NT2/D1 (cell line): ENCODE measurements around the gene LCORL.

Experiments
- DNase-seq: peaks from one replicate; pipeline ENCODE4 v3.0.0-alpha.2; 2011; ENCODE audit warnings: low read depth, low spot score
- H3K27me3 ChIP-seq: 2 replicates; pipeline ENCODE4 v1.6.0; 2011; ENCODE audit warnings: mild to moderate bottlenecking; ENCODE audit not compliant: insufficient read length, insufficient read depth
- H3K36me3 ChIP-seq: 2 replicates; pipeline ENCODE4 v1.6.1; 2011; ENCODE audit warnings: mild to moderate bottlenecking, low read length, mixed read lengths; ENCODE audit not compliant: insufficient read depth, insufficient read length
- H3K4me1 ChIP-seq: 2 replicates; pipeline ENCODE4 v1.5.1; 2011; ENCODE audit not compliant: insufficient read depth, insufficient read length
- H3K4me3 ChIP-seq: 2 replicates; pipeline ENCODE4 v1.5.1; 2011; ENCODE audit warnings: low read depth; ENCODE audit not compliant: insufficient read length
- H3K9ac ChIP-seq: 2 replicates; pipeline ENCODE4 v1.6.0; 2011; ENCODE audit warnings: low read depth; ENCODE audit not compliant: insufficient read length
- H3K9me3 ChIP-seq: 2 replicates; pipeline ENCODE4 v1.5.1; 2011; ENCODE audit warnings: mild to moderate bottlenecking, low read length; ENCODE audit not compliant: insufficient read depth
- SUZ12 ChIP-seq: IDR thresholded peaks from 2 replicates; pipeline ENCODE4 v1.6.1; 2011; ENCODE audit not compliant: insufficient read length, insufficient read depth; ENCODE audit errors: extremely low read depth
- YY1 ChIP-seq: IDR thresholded peaks from 2 replicates; pipeline ENCODE4 v1.6.1; 2011; ENCODE audit not compliant: insufficient read length, insufficient read depth
- ZNF274 ChIP-seq: IDR thresholded peaks from 2 replicates; pipeline ENCODE4 v1.6.1; 2011; ENCODE audit warnings: mild to moderate bottlenecking, low read depth, low read length

Gene LCORL

GRCh38 chr4:17911608-17912007, 109.9 kb downstream of the LCORL start:
- TF ChIP-seq ZNF274: no peak
- no peak for TF ChIP-seq SUZ12
- no peak for TF ChIP-seq YY1
- H3K4me1 ChIP-seq: no peaks in the 10 kb centered on the region
- H3K36me3 ChIP-seq: peaks cover 17% of the 10 kb centered on the region
- no peaks in the 10 kb centered on the region for H3K27me3 ChIP-seq
- no peaks in the 10 kb centered on the region for H3K9me3 ChIP-seq
- DNase-seq: no peak
- H3K9ac ChIP-seq: no peak overlapping the region
- no peak overlapping the region for H3K4me3 ChIP-seq

- TF ChIP-seq ZNF274 (no peak), YY1 (no peak), SUZ12 (no peak)
- Histone ChIP-seq H3K9me3 (no peaks in the 10 kb centered on the region), H3K4me3 (no peak overlapping the region), H3K4me1 (no peaks in the 10 kb centered on the region), H3K9ac (no peak overlapping the region), H3K36me3 (no peaks in the 10 kb centered on the region), H3K27me3 (no peaks in the 10 kb centered on the region)
- DNase-seq: no peak
Observed at GRCh38 chr4:17898553-17899055, 123.0 kb downstream of the LCORL start.

- Histone ChIP-seq H3K9me3 (no peaks in the 10 kb centered on the region), H3K4me3 (no peak overlapping the region), H3K4me1 (no peaks in the 10 kb centered on the region), H3K9ac (no peak overlapping the region), H3K36me3 (no peaks in the 10 kb centered on the region), H3K27me3 (no peaks in the 10 kb centered on the region)
- TF ChIP-seq ZNF274 (no peak), SUZ12 (no peak), YY1 (no peak)
- no peak for DNase-seq
Observed at GRCh38 chr4:17895481-17895880, 126.1 kb downstream of the LCORL start.

GRCh38 chr4:17894421-17894820, 127.1 kb downstream of the LCORL start:
- H3K27me3 ChIP-seq: no peaks in the 10 kb centered on the region
- no peaks in the 10 kb centered on the region for H3K9me3 ChIP-seq
- DNase-seq: no peak
- H3K4me1 ChIP-seq: no peaks in the 10 kb centered on the region
- H3K4me3 ChIP-seq: no peak overlapping the region
- TF ChIP-seq YY1 (no peak), ZNF274 (no peak), SUZ12 (no peak)
- no peaks in the 10 kb centered on the region for H3K36me3 ChIP-seq
- no peak overlapping the region for H3K9ac ChIP-seq

GRCh38 chr4:17889692-17890091, 131.9 kb downstream of the LCORL start:
- H3K4me3 ChIP-seq: no peak overlapping the region
- DNase-seq: no peak
- H3K27me3 ChIP-seq: no peaks in the 10 kb centered on the region
- TF ChIP-seq ZNF274 (no peak), SUZ12 (no peak), YY1 (no peak)
- no peaks in the 10 kb centered on the region for H3K4me1 ChIP-seq
- H3K36me3 ChIP-seq: no peaks in the 10 kb centered on the region
- H3K9ac ChIP-seq: no peak overlapping the region
- no peaks in the 10 kb centered on the region for H3K9me3 ChIP-seq

- H3K9me3 ChIP-seq: no peaks in the 10 kb centered on the region
- H3K4me1 ChIP-seq: no peaks in the 10 kb centered on the region
- H3K4me3 ChIP-seq: no peak overlapping the region
- H3K9ac ChIP-seq: no peak overlapping the region
- no peak for TF ChIP-seq YY1
- TF ChIP-seq SUZ12: no peak
- no peak for TF ChIP-seq ZNF274
- no peak for DNase-seq
- no peaks in the 10 kb centered on the region for H3K27me3 ChIP-seq
- H3K36me3 ChIP-seq: no peaks in the 10 kb centered on the region
Observed at GRCh38 chr4:17884511-17884910, 137.0 kb downstream of the LCORL start.

- DNase-seq: no peak
- Histone ChIP-seq H3K4me1 (no peaks in the 10 kb centered on the region), H3K36me3 (no peaks in the 10 kb centered on the region), H3K9ac (no peak overlapping the region), H3K27me3 (no peaks in the 10 kb centered on the region), H3K4me3 (no peak overlapping the region), H3K9me3 (no peaks in the 10 kb centered on the region)
- TF ChIP-seq YY1 (no peak), SUZ12 (no peak), ZNF274 (no peak)
Observed at GRCh38 chr4:17884063-17884462, 137.5 kb downstream of the LCORL start.

GRCh38 chr4:17877661-17878060, 143.9 kb downstream of the LCORL start:
- no peaks in the 10 kb centered on the region for H3K27me3 ChIP-seq
- no peak for DNase-seq
- no peak overlapping the region for H3K4me3 ChIP-seq
- H3K36me3 ChIP-seq: no peaks in the 10 kb centered on the region
- H3K4me1 ChIP-seq: no peaks in the 10 kb centered on the region
- H3K9ac ChIP-seq: no peak overlapping the region
- no peaks in the 10 kb centered on the region for H3K9me3 ChIP-seq
- TF ChIP-seq SUZ12 (no peak), YY1 (no peak), ZNF274 (no peak)
